Right atrium auricular region (tissue), 2 donors: ENCODE measurements around the gene PDE12. TPM values are rescaled to one million over a fixed set of nuclear protein-coding genes. Genes with fewer than 3 reads are reported as not detected.

Source experiments
- DNase-seq: peaks from one replicate; pipeline ENCODE4 v3.0.0-alpha.2; 2019; ENCODE audit warnings: low spot score
- H3K27ac ChIP-seq, 2 donors: fragments of 200-600 bp; sonication (generic); 1 replicate in 1 of 2; 2 replicates in 1 of 2; pipeline ENCODE4 v1.5.1; 2016 to 2019
- H3K27me3 ChIP-seq, 2 donors: fragments of 200-600 bp; sonication (generic); one replicate each; pipeline versions ENCODE4 v1.5.1 to v1.6.0; 2017 to 2019
- H3K36me3 ChIP-seq: fragments of 200-600 bp; sonication (generic); one replicate; pipeline ENCODE4 v1.5.1; 2016
- H3K4me1 ChIP-seq, 2 donors: fragments of 200-600 bp; sonication (generic); one replicate each; pipeline versions ENCODE4 v1.5.1 to v1.6.0; 2017 to 2019
- H3K4me3 ChIP-seq, 2 donors: fragments of 200-600 bp; sonication (generic); 1 replicate in 1 of 2; 2 replicates in 1 of 2; pipeline ENCODE4 v1.5.1; 2017 to 2019; ENCODE audit warnings: mild to moderate bottlenecking in 1 of 2, moderate library complexity in 1 of 2
- H3K9me3 ChIP-seq, 2 donors: fragments of 200-600 bp; sonication (generic); one replicate each; pipeline ENCODE4 v1.5.1; 2019
- CTCF ChIP-seq, 2 donors: fragments of 200-600 bp; sonication (generic); IDR thresholded peaks; one replicate each; pipeline ENCODE4 v1.5.1; 2019; ENCODE audit warnings: antibody characterized with exemption in 2 of 2
- total RNA-seq, 2 donors: library from RNA; depleted of rRNA; stranded (reverse); fragments of >200 nt; gene quantifications; one replicate each; pipeline ENCODE4 v1.1.0, GENCODE V29; 2016

PDE12 gene
- total RNA-seq, 2 donors from 2014 or later, result 9.9 to 12.1 TPM

- peaks cover 24% of the 10 kb centered on the region for H3K36me3 ChIP-seq
- no peaks in the 10 kb centered on the region for H3K9me3 ChIP-seq
- no peaks in the 10 kb centered on the region for H3K27me3 ChIP-seq
- peak overlapping the region; percentile 75 to 94 for H3K4me3 ChIP-seq
- peak overlapping the region; percentile 88 to 91 for H3K27ac ChIP-seq
- TF ChIP-seq CTCF (IDR thresholded peaks at IDR 0.05), result no peak
- no peak for DNase-seq
- peaks cover 2 to 30% of the 10 kb centered on the region in 2 donors for H3K4me1 ChIP-seq
Observed at GRCh38 chr3:57557085-57557537, 1.0 kb downstream of the PDE12 start.

GRCh38 chr3:57559526-57559925 lies 3.5 kb downstream of the PDE12 start:
- Histone ChIP-seq H3K27me3 (no peaks in the 10 kb centered on the region), H3K4me1 (peaks cover 2 to 30% of the 10 kb centered on the region in 2 donors), H3K36me3 (peaks cover 27% of the 10 kb centered on the region), H3K9me3 (no peaks in the 10 kb centered on the region), H3K4me3 (no peak overlapping the region), H3K27ac (no peak overlapping the region)
- DNase-seq, result no peak
- TF ChIP-seq CTCF (IDR thresholded peaks at IDR 0.05), result no peak

GRCh38 chr3:57569859-57570450 lies 13.9 kb downstream of the PDE12 start:
- Histone ChIP-seq H3K27ac (no peak overlapping the region), H3K27me3 (no peaks in the 10 kb centered on the region), H3K4me3 (no peak overlapping the region), H3K36me3 (peaks cover 49% of the 10 kb centered on the region), H3K9me3 (no peaks in the 10 kb centered on the region), H3K4me1 (no peaks in the 10 kb centered on the region)
- no peak for DNase-seq
- TF ChIP-seq CTCF (IDR thresholded peaks at IDR 0.05), result no peak

- no peak for TF ChIP-seq CTCF (IDR thresholded peaks at IDR 0.05)
- H3K4me1 ChIP-seq, result no peaks in the 10 kb centered on the region
- H3K27me3 ChIP-seq, result no peaks in the 10 kb centered on the region
- no peak overlapping the region for H3K4me3 ChIP-seq
- no peak for DNase-seq
- H3K9me3 ChIP-seq, result no peaks in the 10 kb centered on the region
- peaks cover 50% of the 10 kb centered on the region for H3K36me3 ChIP-seq
- H3K27ac ChIP-seq, result no peak overlapping the region
Observed at GRCh38 chr3:57570878-57571277, 14.8 kb downstream of the PDE12 start.

- peaks cover 47% of the 10 kb centered on the region for H3K36me3 ChIP-seq
- H3K27ac ChIP-seq, result no peak overlapping the region
- TF ChIP-seq CTCF (IDR thresholded peaks at IDR 0.05), result no peak
- no peak overlapping the region for H3K4me3 ChIP-seq
- H3K27me3 ChIP-seq, result no peaks in the 10 kb centered on the region
- DNase-seq, result no peak
- peaks cover 0 to 6% of the 10 kb centered on the region in 2 donors for H3K4me1 ChIP-seq
- H3K9me3 ChIP-seq, result no peaks in the 10 kb centered on the region
Observed at GRCh38 chr3:57572096-57572495, 16.0 kb downstream of the PDE12 start.
